GM13976 (cell line): ENCODE measurements around the gene EIF1.
"Not testable (repeated sequence)": the region's sequence is repeated elsewhere in the genome, so short reads cannot be mapped to it uniquely, and the experiment has no call there.

ENCODE experiments used
- DNase-seq: peaks from one replicate; pipeline ENCODE4 v3.0.0; 2012; ENCODE audit warnings: low spot score
- CTCF ChIP-seq: IDR thresholded peaks from 2 replicates; pipeline ENCODE4 v1.5.1; 2012; ENCODE audit warnings: borderline replicate concordance, mild to moderate bottlenecking; ENCODE audit not compliant: insufficient read depth; ENCODE audit errors: extremely low read depth, missing control alignments, control extremely low read depth
- in situ Hi-C: fragments of 300-500 bp; cut with MboI; formaldehyde crosslinking; loops from one replicate; pipeline ENCODE4 v1.12.0; 2022; ENCODE audit warnings: low sequenced_read_pairs, mixed read lengths, inconsistent platforms; ENCODE audit not compliant: unreplicated experiment

EIF1 gene

DNA sequence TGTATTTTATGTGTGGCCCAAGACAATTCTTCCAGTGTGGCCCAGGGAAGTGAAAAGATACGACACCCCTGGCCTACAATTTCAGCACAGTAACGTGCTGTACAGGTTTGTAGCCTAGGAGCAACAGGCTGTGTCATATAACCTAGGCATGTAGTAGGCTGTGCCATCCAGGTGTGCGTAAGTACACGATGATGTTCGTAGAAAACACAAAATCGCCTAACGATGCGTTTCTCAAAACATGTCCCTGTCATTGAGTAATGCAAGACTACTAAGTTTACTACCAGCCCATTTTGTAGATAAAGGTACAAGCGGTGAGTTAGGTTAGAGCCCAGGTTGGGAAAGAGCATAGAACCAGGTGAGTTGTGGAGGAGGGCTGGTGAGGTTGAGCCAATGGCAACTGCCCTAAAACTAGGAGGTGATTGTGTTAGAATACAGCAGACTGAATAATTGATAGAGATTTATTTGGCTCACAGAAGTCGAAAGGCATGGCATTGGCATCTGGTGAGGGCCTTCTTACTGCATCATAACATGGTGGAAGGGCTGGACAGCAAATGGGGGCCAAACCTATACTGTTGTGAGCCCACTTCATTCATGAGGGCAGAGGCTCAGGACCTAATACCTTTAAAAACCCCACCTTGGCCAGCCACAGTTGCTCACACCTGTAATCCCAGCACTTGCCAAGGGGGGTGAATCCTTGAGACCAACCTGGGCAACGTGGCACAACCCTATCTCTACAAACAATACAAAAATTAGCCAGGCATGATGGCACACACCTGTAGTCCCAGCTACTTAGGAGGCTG is 4.2 kb downstream of the EIF1 start:
- no peak for DNase-seq
- TF ChIP-seq CTCF = no peak
- in situ Hi-C loops = no loop called here

GRCh38 chr17:41695134-41695661 is 6.5 kb downstream of the EIF1 start:
- DNase-seq = no peak
- no peak for TF ChIP-seq CTCF
- in situ Hi-C loops = no loop called here

DNA sequence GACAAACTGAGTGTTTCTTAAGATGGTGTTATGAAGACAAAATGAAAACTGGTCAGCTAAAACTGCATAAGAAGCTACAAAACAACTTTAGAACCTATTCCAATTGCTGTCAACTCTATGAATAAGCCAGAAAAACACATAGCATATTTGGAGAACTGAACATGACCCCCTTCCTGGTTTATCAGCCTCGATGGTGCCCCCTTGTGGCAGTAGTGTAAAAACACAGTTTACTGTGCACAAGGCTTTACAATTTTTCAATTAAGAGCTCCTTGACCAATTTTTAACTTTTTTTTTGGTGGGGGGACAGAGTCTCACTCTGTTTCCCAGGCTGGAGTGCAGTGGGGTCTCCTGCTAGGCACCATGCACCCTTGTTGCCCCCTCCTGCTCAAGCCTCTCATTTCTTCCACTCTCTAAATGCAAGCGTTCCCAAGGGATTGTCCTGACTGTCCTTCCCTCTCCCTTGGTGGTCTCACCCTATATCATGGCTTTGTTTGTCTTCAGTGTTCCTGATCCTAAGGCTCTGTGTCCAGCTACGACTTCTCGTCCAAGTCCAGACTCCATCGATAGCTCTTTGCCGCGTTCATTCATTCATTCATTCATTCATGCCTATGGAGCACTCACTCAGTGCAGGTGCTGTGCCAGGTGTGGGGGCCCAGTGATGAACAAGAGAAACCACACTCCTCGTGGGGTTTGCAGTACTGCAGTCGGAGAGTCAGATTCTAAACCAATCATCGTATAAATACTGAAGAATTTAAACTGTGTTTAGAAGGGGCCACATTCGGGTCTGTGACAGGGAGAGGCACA is 7.5 kb downstream of the EIF1 start:
- in situ Hi-C loops = no loop called here
- peak; percentile 81 for DNase-seq

GRCh38 chr17:41697122-41697962 is 8.7 kb downstream of the EIF1 start:
- no peak for TF ChIP-seq CTCF
- in situ Hi-C loops = no loop called here
- DNase-seq = no peak

More for the DNA sequence above, 7.5 kb downstream of the EIF1 start:
- TF ChIP-seq CTCF = peak; percentile 60

DNA sequence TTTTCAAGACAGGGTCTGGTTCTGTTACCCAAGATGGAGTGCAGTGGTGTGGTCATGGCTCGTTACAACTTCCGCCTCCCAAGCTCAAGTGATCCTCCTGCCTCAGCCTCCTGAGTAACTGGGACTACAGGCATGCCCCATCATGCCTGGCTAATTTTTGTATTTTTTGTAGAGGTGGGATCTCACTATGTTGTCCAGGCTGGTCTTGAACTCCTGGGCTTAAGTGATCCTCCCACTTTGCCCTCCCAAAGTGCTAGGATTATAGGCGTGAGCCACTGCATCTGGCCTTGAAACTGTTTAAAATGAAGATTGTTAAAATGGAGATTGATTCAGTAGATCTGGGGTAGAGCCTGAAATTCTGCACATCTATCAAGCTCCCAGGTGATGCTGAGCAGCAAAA is 12.2 kb downstream of the EIF1 start:
- in situ Hi-C loops, DNase-seq: not testable (repeated sequence)

DNA sequence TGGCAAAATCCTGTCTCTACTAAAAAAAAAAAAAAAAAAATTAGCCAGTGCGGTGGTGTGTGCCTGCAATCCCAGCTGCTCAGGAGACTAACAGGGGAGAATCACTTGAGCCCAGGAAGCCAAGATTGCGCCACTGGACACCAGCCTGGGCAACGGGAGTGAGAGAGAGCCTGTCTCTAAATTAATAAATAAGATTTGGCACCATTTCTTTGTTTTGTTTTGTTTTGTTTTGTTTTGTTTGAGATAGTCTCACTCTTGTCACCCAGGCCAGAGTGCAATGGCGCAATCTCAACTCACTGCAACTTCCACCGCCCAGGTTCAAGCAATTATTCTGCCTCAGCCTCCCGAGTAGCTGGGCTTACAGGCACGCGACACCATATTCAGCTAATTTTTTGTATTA is 14.0 kb downstream of the EIF1 start:
- no peak for DNase-seq
- in situ Hi-C loops = no loop called here
- TF ChIP-seq CTCF = no peak
